GM15510 (cell line): ENCODE measurements around the gene ZNF792.

Experiments used
- POLR2A ChIP-seq: IDR thresholded peaks from 3 replicates; pipeline ENCODE4 v1.6.1; 2011; ENCODE audit warnings: borderline replicate concordance; ENCODE audit not compliant: insufficient read length; ENCODE audit errors: extremely low read depth

Gene ZNF792

GRCh38 chr19:35000647-35001501 is 36.8 kb upstream of the ZNF792 start:
- TF ChIP-seq POLR2A = peak; percentile 39

GRCh38 chr19:35000338-35000646 is 36.3 kb upstream of the ZNF792 start:
- TF ChIP-seq POLR2A = peak; percentile 24

GRCh38 chr19:34999498-35000337 is 35.7 kb upstream of the ZNF792 start, which contains the start of gene GRAMD1A:
GRAMD1A (plus strand) TSS chr19:35000323; CDS start chr19:35000479, 156 bp downstream.
- TF ChIP-seq POLR2A = peak; percentile 48

- no peak for TF ChIP-seq POLR2A
Measured at GRCh38 chr19:34998777-34999497, 34.9 kb upstream of the ZNF792 start.

GRCh38 chr19:34997071-34997617 is 33.1 kb upstream of the ZNF792 start:
- no peak for TF ChIP-seq POLR2A

- no peak for TF ChIP-seq POLR2A
Measured at GRCh38 chr19:34995551-34995950, 31.5 kb upstream of the ZNF792 start.

GRCh38 chr19:34994643-34995541 is 30.9 kb upstream of the ZNF792 start:
- TF ChIP-seq POLR2A = no peak

GRCh38 chr19:34994286-34994642 is 30.2 kb upstream of the ZNF792 start:
- no peak for TF ChIP-seq POLR2A

- no peak for TF ChIP-seq POLR2A
Measured at GRCh38 chr19:34991542-34992333, 27.7 kb upstream of the ZNF792 start.

- TF ChIP-seq POLR2A = no peak
Measured at GRCh38 chr19:34990578-34991192, 26.7 kb upstream of the ZNF792 start.

- TF ChIP-seq POLR2A = no peak
Measured at GRCh38 chr19:34989298-34989697, 25.3 kb upstream of the ZNF792 start.

GRCh38 chr19:34988119-34988518 is 24.1 kb upstream of the ZNF792 start:
- TF ChIP-seq POLR2A = no peak
